T-cell (primary cell): ENCODE measurements around the gene CASP10. TPM values are rescaled to one million over a fixed set of nuclear protein-coding genes. Genes with fewer than 3 reads are reported as not detected.
A peak's percentile ranks its signal among the peaks of the same experiment; 100 is the strongest.

ENCODE experiments used
- ATAC-seq, 4 experiments: fragments of 200-7000 bp in 3 of 4; fragments of 150-1000 bp in 1 of 4; cut with Tn5 transposase; replicated peaks in 1 of 4; 1 replicate in 3 of 4; 2 replicates in 1 of 4; pipeline ENCODE4 v1.10.0; 2021; ENCODE audit warnings: moderate library complexity in 3 of 4, mild to moderate bottlenecking in 2 of 4, moderate number of reproducible peaks in 1 of 4
- CTCF ChIA-PET, 2 donors: fragments of 300-600 bp; sonication (Branson Sonifier 250); formaldehyde crosslinking; loops; one replicate each; lab custom pipeline; 2022; ENCODE audit warnings: antibody characterized with exemption in 2 of 2; lab: Charles Lee
- POLR2A ChIA-PET, 2 donors: fragments of 300-600 bp; sonication (Branson Sonifier 250); formaldehyde crosslinking; loops; one replicate each; lab custom pipeline; 2022; ENCODE audit warnings: antibody characterized with exemption in 2 of 2; lab: Charles Lee
- DNase-seq, 35 experiments: peaks; one replicate each; pipeline versions ENCODE4 v3.0.0 to v3.0.0-alpha.2; 2013 to 2023
- H3K27ac ChIP-seq: one replicate; pipeline ENCODE4 v1.5.1; 2013; ENCODE audit warnings: low read length
- H3K27me3 ChIP-seq, 2 experiments: replicated peaks in 1 of 2; 1 replicate in 1 of 2; 2 replicates in 1 of 2; pipeline versions ENCODE4 v1.6.1 to v1.7.0; 2013; ENCODE audit warnings: low read length in 1 of 2, mixed read lengths in 1 of 2; ENCODE audit not compliant: control insufficient read depth in 2 of 2, insufficient read depth in 2 of 2; ENCODE audit errors: extremely low read depth in 1 of 2
- H3K36me3 ChIP-seq, 2 donors: 1 replicate in 1 of 2; 2 replicates in 1 of 2; pipeline versions ENCODE4 v1.6.1 to v1.7.0; 2013; ENCODE audit warnings: low read length in 1 of 2; ENCODE audit not compliant: control insufficient read depth in 2 of 2, insufficient read depth in 1 of 2; ENCODE audit errors: extremely low read depth in 1 of 2
- H3K4me1 ChIP-seq, 2 experiments: 1 replicate in 1 of 2; 2 replicates in 1 of 2; pipeline versions ENCODE4 v1.6.1 to v1.7.0; 2013; ENCODE audit warnings: low read length in 2 of 2, mixed read lengths in 1 of 2; ENCODE audit not compliant: insufficient read depth in 2 of 2, control insufficient read depth in 1 of 2; ENCODE audit errors: extremely low read depth in 1 of 2
- H3K4me3 ChIP-seq, 2 donors: 1 replicate in 1 of 2; 2 replicates in 1 of 2; pipeline versions ENCODE4 v1.5.1 to v1.7.0; 2013; ENCODE audit warnings: mild to moderate bottlenecking in 2 of 2, low read length in 1 of 2, moderate library complexity in 1 of 2; ENCODE audit not compliant: control insufficient read depth in 1 of 2; ENCODE audit errors: extremely low read depth in 1 of 2
- H3K9me3 ChIP-seq: 2 replicates; pipeline ENCODE4 v1.7.0; 2013
- H3K27ac Mint-ChIP-seq, 2 donors: one replicate each; pipeline ENCODE4 v1.8.0; 2020 to 2021; ENCODE audit warnings: mild to moderate bottlenecking in 2 of 2, mixed read lengths in 2 of 2
- H3K27me3 Mint-ChIP-seq, 2 donors: one replicate each; pipeline ENCODE4 v1.8.0; 2021 to 2022; ENCODE audit warnings: mixed read lengths in 2 of 2
- H3K36me3 Mint-ChIP-seq: one replicate; pipeline ENCODE4 v1.8.0; 2021; ENCODE audit warnings: mixed read lengths
- H3K4me1 Mint-ChIP-seq, 3 donors: one replicate each; pipeline ENCODE4 v1.8.0; 2020 to 2022; ENCODE audit warnings: mixed read lengths in 3 of 3, mild to moderate bottlenecking in 1 of 3
- H3K4me3 Mint-ChIP-seq, 3 donors: one replicate each; pipeline ENCODE4 v1.8.0; 2020 to 2022; ENCODE audit warnings: mild to moderate bottlenecking in 3 of 3, mixed read lengths in 3 of 3, moderate library complexity in 3 of 3
- H3K9me3 Mint-ChIP-seq, 3 donors: one replicate each; pipeline ENCODE4 v1.8.0; 2020 to 2022; ENCODE audit warnings: mixed read lengths in 3 of 3
- WGBS: methylation state at CpG from one replicate; pipeline ENCODE4 v1.1.5; 2013; ENCODE audit warnings: missing lambda C conversion rate; ENCODE audit not compliant: insufficient coverage; 5-methylcytosine and 5-hydroxymethylcytosine counted together
- total RNA-seq, 35 experiments: library from RNA in 6 of 35; stranded (reverse) in 6 of 35; fragments of 120-200 nt in 1 of 35; gene quantifications; one replicate each; pipeline versions ENCODE4 v1.2.1 to v1.2.4 and lab custom pipeline; 2013 to 2026

The CASP10 gene
- total RNA-seq, 5 donors from 2014 or later (not counting 1 experiment from before 2014, with no cell fraction given), result 23.3 to 46.4 (median 29.2) TPM

GRCh38 chr2:201204655-201205514, 21.9 kb downstream of the CASP10 start:
- Histone ChIP-seq H3K9me3 (no peaks in the 10 kb centered on the region), H3K27ac (no peak overlapping the region), H3K27me3 (no peaks in the 10 kb centered on the region), H3K36me3 (peaks cover 11 to 38% of the 10 kb centered on the region in 2 donors), H3K4me3 (no peak overlapping the region), H3K4me1 (peaks cover 14 to 23% of the 10 kb centered on the region in 2 experiments)
- Mint-ChIP-seq H3K36me3 (peaks cover 44% of the 10 kb centered on the region), H3K4me3 (peak overlapping the region in 1 of 3 donors; percentile 3), H3K27me3 (no peaks in the 10 kb centered on the region), H3K27ac (peak overlapping the region; percentile 51 to 84), H3K9me3 (no peaks in the 10 kb centered on the region), H3K4me1 (peaks cover 30 to 49% (median 49%) of the 10 kb centered on the region in 3 donors)
- CTCF ChIA-PET, result interaction anchor here (0.5 to 1.6 kb wide), 4 partner anchors 27 to 271 kb away, joined by 4 read pairs; no protein-coding TSS in a partner anchor
- POLR2A ChIA-PET, result interaction anchor here (0.6 to 0.9 kb wide), 3 partner anchors 13 to 422 kb away, joined by 3 to 4 read pairs (median 3); no protein-coding TSS in a partner anchor
- ATAC-seq, result peak in 1 of 4 experiments; percentile 28
- no peak for DNase-seq
- WGBS, result 100% methylated on average over 4 of the region's 9 CpGs

DNA sequence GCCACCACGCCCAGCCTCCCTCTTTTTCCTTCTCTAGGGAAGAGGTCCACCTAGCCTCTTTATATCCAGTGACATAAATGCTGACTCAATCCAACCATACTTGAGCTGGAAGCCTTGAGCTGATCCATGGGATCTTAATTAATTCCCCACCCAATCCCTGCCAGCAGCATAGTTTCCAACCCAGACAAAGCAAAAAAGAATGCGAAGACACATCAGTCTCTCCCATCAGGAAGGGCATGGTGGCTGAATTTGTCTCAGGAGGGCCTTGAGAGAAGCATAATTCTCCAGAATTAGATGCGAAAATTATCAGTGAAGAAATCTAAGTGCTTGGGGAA, 22.5 kb downstream of the CASP10 start:
- peaks cover 14 to 28% of the 10 kb centered on the region in 2 experiments for H3K4me1 ChIP-seq
- DNase-seq, result no peak
- no peak overlapping the region for H3K4me3 ChIP-seq
- WGBS, result no CpG with 5 or more reads among the region's 3 CpGs
- Mint-ChIP-seq H3K9me3 (no peaks in the 10 kb centered on the region), H3K27ac (peak overlapping the region; percentile 51 to 84), H3K36me3 (peaks cover 44% of the 10 kb centered on the region), H3K4me3 (peak overlapping the region in 1 of 3 donors; percentile 3), H3K27me3 (no peaks in the 10 kb centered on the region), H3K4me1 (peaks cover 30 to 50% (median 49%) of the 10 kb centered on the region in 3 donors)
- H3K27me3 ChIP-seq, result no peaks in the 10 kb centered on the region
- H3K36me3 ChIP-seq, result peaks cover 16 to 38% of the 10 kb centered on the region in 2 donors
- no peak overlapping the region for H3K27ac ChIP-seq
- no peak for ATAC-seq
- no peaks in the 10 kb centered on the region for H3K9me3 ChIP-seq
- ChIA-PET POLR2A (interaction anchor here in 1 of 2 donors (0.7 kb wide), 1 partner anchor 79 kb away, joined by 3 read pairs; no protein-coding TSS in a partner anchor), CTCF (interaction anchor here in 1 of 2 donors (1.6 kb wide), 1 partner anchor 27 kb away, joined by 4 read pairs; no protein-coding TSS in a partner anchor)

GRCh38 chr2:201208563-201209252, 25.8 kb downstream of the CASP10 start:
- peak in 1 of 35 experiments; percentile 24 for DNase-seq
- Histone ChIP-seq H3K36me3 (peaks cover 16 to 25% of the 10 kb centered on the region in 2 donors), H3K4me3 (no peak overlapping the region), H3K4me1 (peaks cover 18 to 39% of the 10 kb centered on the region in 2 experiments), H3K27ac (no peak overlapping the region), H3K9me3 (no peaks in the 10 kb centered on the region), H3K27me3 (no peaks in the 10 kb centered on the region)
- 98% methylated on average over 9 of the region's 12 CpGs for WGBS
- no peak for ATAC-seq
- Mint-ChIP-seq H3K36me3 (peaks cover 40% of the 10 kb centered on the region), H3K4me1 (peaks cover 22 to 46% (median 44%) of the 10 kb centered on the region in 3 donors), H3K27ac (peak overlapping the region in 1 of 2 donors; percentile 25), H3K27me3 (no peaks in the 10 kb centered on the region), H3K9me3 (no peaks in the 10 kb centered on the region), H3K4me3 (no peak overlapping the region)
- ChIA-PET POLR2A (interaction anchor here (0.6 to 1.2 kb wide), 2 partner anchors 14 to 1404 kb away, joined by 3 to 4 read pairs; no protein-coding TSS in a partner anchor), CTCF (no interaction called here)

DNA sequence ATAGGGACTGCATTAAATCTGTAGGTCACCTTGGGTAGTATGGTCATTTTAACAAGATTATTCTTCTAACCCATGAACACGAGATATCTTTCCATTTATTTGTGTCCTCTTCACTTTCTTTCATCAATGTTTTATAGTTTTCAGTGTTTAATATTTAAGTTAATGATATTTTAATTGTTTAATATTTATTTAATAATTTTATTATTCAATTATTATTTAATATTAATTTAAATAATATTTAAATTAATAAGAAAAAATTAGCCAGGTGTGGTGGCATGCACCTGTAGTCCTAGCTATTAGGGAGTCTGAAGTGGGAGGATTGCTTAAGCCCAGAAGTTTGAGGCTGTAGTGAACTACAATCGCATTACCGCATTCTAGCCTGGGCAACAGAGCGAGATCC, 33.0 kb downstream of the CASP10 start:
- Mint-ChIP-seq H3K9me3 (no peaks in the 10 kb centered on the region), H3K27me3 (no peaks in the 10 kb centered on the region), H3K27ac (peak overlapping the region in 1 of 2 donors; percentile 79), H3K4me1 (peaks cover 28 to 40% (median 30%) of the 10 kb centered on the region in 3 donors), H3K36me3 (peaks cover 38% of the 10 kb centered on the region), H3K4me3 (no peak overlapping the region)
- Histone ChIP-seq H3K9me3 (no peaks in the 10 kb centered on the region), H3K36me3 (peaks cover 0 to 41% of the 10 kb centered on the region in 2 donors), H3K4me1 (peaks cover 9 to 25% of the 10 kb centered on the region in 2 experiments), H3K4me3 (no peak overlapping the region), H3K27me3 (no peaks in the 10 kb centered on the region), H3K27ac (no peak overlapping the region)
- no peak for ATAC-seq
- DNase-seq, result no peak
- CTCF ChIA-PET, result no interaction called here
- WGBS, result no CpG with 5 or more reads among the region's 4 CpGs
- POLR2A ChIA-PET, result no interaction called here

GRCh38 chr2:201216918-201217317, 34.0 kb downstream of the CASP10 start:
- Mint-ChIP-seq H3K9me3 (no peaks in the 10 kb centered on the region), H3K27ac (peak overlapping the region; percentile 1 to 3), H3K4me3 (no peak overlapping the region), H3K4me1 (peaks cover 30 to 40% (median 38%) of the 10 kb centered on the region in 3 donors), H3K27me3 (no peaks in the 10 kb centered on the region), H3K36me3 (peaks cover 37% of the 10 kb centered on the region)
- ChIA-PET POLR2A (no interaction called here), CTCF (interaction anchor here in 1 of 2 donors (0.5 kb wide), 1 partner anchor 100 kb away, joined by 3 read pairs; no protein-coding TSS in a partner anchor)
- no CpG with 5 or more reads among the region's 1 CpG for WGBS
- no peaks in the 10 kb centered on the region for H3K9me3 ChIP-seq
- H3K27ac ChIP-seq, result no peak overlapping the region
- DNase-seq, result no peak
- peaks cover 7 to 16% of the 10 kb centered on the region in 2 experiments for H3K4me1 ChIP-seq
- ATAC-seq, result no peak
- H3K4me3 ChIP-seq, result no peak overlapping the region
- H3K36me3 ChIP-seq, result peaks cover 0 to 41% of the 10 kb centered on the region in 2 donors
- no peaks in the 10 kb centered on the region for H3K27me3 ChIP-seq

GRCh38 chr2:201218780-201219179, 35.8 kb downstream of the CASP10 start:
- no CpG with 5 or more reads among the region's 6 CpGs for WGBS
- Histone ChIP-seq H3K27ac (no peak overlapping the region), H3K9me3 (no peaks in the 10 kb centered on the region), H3K4me3 (no peak overlapping the region), H3K4me1 (peaks cover 12 to 21% of the 10 kb centered on the region in 2 experiments), H3K36me3 (peaks cover 0 to 41% of the 10 kb centered on the region in 2 donors), H3K27me3 (no peaks in the 10 kb centered on the region)
- H3K27ac Mint-ChIP-seq, result peak overlapping the region; percentile 71 to 80
- no peaks in the 10 kb centered on the region for H3K27me3 Mint-ChIP-seq
- CTCF ChIA-PET, result interaction anchor here (0.6 to 1.3 kb wide), 2 partner anchors 13 to 727 kb away, joined by 3 read pairs; no protein-coding TSS in a partner anchor
- DNase-seq, result no peak
- peaks cover 43 to 57% (median 51%) of the 10 kb centered on the region in 3 donors for H3K4me1 Mint-ChIP-seq
- H3K4me3 Mint-ChIP-seq, result no peak overlapping the region
- no peak for ATAC-seq
- no peaks in the 10 kb centered on the region for H3K9me3 Mint-ChIP-seq
- peaks cover 37% of the 10 kb centered on the region for H3K36me3 Mint-ChIP-seq
- POLR2A ChIA-PET, result no interaction called here
